ENCODE data around the gene NGEF.

- peak; percentile 67 for TF ChIP-seq CTCF (conservative IDR thresholded peaks at IDR 0.05; ENCODE audit: low read depth, low read length)
- TF ChIP-seq EZH2 (IDR thresholded peaks at IDR 0.05; ENCODE audit: low read length, unreplicated experiment) = no peak
- no peak for TF ChIP-seq EZH2phosphoT487 (IDR thresholded peaks at IDR 0.05; ENCODE audit: borderline replicate concordance, low read length)
Observed at GRCh38 chr2:232979871-232980461, 33.1 kb downstream of the NGEF start.
